Measurements from ENCODE around the gene H2BK1. TPM values are rescaled to one million over a fixed set of nuclear protein-coding genes. Genes with fewer than 3 reads are reported as not detected.
A peak's percentile ranks its signal among the peaks of the same experiment; 100 is the strongest.

The H2BK1 gene
- total RNA-seq, 2 experiments from 2014 or later = not detected

- H3K27me3 Mint-ChIP-seq = peaks cover 26% of the 10 kb centered on the region
- POLR2A ChIA-PET = no interaction called here
- H3K27me3 ChIP-seq (ENCODE audit: control insufficient read depth in 1 of 2, insufficient read depth in 2 of 2, low read length in 2 of 2) = peaks cover 0 to 5% of the 10 kb centered on the region in 2 experiments
Measured at GRCh38 chr7:151178236-151178635, 32.1 kb downstream of the H2BK1 start.

GRCh38 chr7:151177310-151177709 is 33.0 kb downstream of the H2BK1 start:
- Histone ChIP-seq H3K27me3 (ENCODE audit: control insufficient read depth in 1 of 2, insufficient read depth in 2 of 2, low read length in 2 of 2) (peaks cover 0 to 5% of the 10 kb centered on the region in 2 experiments), H3K36me3 (ENCODE audit: insufficient read depth, low read length) (no peaks in the 10 kb centered on the region), H3K4me1 (ENCODE audit: insufficient read depth, low read length) (peaks cover 15% of the 10 kb centered on the region), H3K4me3 (ENCODE audit: low read length) (no peak overlapping the region), H3K9me3 (ENCODE audit: control insufficient read depth in 1 of 2, insufficient read depth in 1 of 2, low read length in 2 of 2) (peaks cover 0 to 16% of the 10 kb centered on the region in 2 experiments), H3K27ac (ENCODE audit: low read depth in 1 of 2, low read length in 2 of 2) (no peak overlapping the region)
- ChIA-PET CTCF (no interaction called here), POLR2A (no interaction called here)
- no peak for TF ChIP-seq CTCF (IDR thresholded peaks at IDR 0.05)
- H3K4me1 Mint-ChIP-seq (ENCODE audit: low read depth) = no peaks in the 10 kb centered on the region
- intact Hi-C loops (cut with DNase I, micrococcal nuclease) = loop anchor here in 1 of 2 experiments (10.0 kb wide), 1 partner anchor 893 kb away; no protein-coding TSS in a partner anchor
- H3K9me3 Mint-ChIP-seq = no peaks in the 10 kb centered on the region
- no peak for ATAC-seq (ENCODE audit: poor library complexity)
- no peak overlapping the region for H3K27ac Mint-ChIP-seq
- H3K27me3 Mint-ChIP-seq = peaks cover 36% of the 10 kb centered on the region
- H3K4me3 Mint-ChIP-seq = no peak overlapping the region
- no peaks in the 10 kb centered on the region for H3K36me3 Mint-ChIP-seq (ENCODE audit: low read depth)
- no peak for DNase-seq

More at GRCh38 chr7:151178236-151178635, 32.1 kb downstream of the H2BK1 start:
- intact Hi-C loops (cut with DNase I, micrococcal nuclease) = loop anchor here in 1 of 2 experiments (10.0 kb wide), 1 partner anchor 893 kb away; no protein-coding TSS in a partner anchor
- H3K4me1 ChIP-seq (ENCODE audit: insufficient read depth, low read length) = peaks cover 6% of the 10 kb centered on the region
- DNase-seq (peak in 1 of 14 experiments; percentile 17), ATAC-seq (ENCODE audit: poor library complexity) (no peak)
- no peak for TF ChIP-seq CTCF (IDR thresholded peaks at IDR 0.05)
- CTCF ChIA-PET = no interaction called here
- Mint-ChIP-seq H3K36me3 (ENCODE audit: low read depth) (no peaks in the 10 kb centered on the region), H3K4me1 (ENCODE audit: low read depth) (no peaks in the 10 kb centered on the region), H3K27ac (no peak overlapping the region), H3K4me3 (no peak overlapping the region), H3K9me3 (no peaks in the 10 kb centered on the region)
- H3K36me3 ChIP-seq (ENCODE audit: insufficient read depth, low read length) = no peaks in the 10 kb centered on the region
- H3K9me3 ChIP-seq (ENCODE audit: control insufficient read depth in 1 of 2, insufficient read depth in 1 of 2, low read length in 2 of 2) = peaks cover 0 to 16% of the 10 kb centered on the region in 2 experiments
- no peak overlapping the region for H3K27ac ChIP-seq (ENCODE audit: low read depth in 1 of 2, low read length in 2 of 2)
- H3K4me3 ChIP-seq (ENCODE audit: low read length) = no peak overlapping the region

DNA sequence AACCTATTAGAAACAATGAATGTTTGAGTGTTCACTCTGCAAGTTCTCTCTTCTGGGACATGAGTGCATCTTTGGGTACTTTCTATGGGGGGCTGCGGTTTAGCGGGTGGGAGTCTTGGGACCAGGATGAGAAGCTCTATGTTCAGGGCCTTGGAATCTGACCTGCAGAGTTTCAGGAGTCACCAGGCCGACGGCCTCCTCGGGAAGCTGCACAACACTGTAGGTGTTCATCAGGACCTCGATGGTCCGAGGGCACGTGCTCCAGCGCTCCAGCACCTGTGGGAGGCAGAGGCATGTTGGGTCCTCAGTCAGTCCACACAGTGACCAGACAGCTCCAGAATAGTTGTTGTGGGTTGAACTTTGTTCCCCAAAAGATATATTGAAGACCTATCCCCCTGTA is 33.9 kb downstream of the H2BK1 start:
- H3K27me3 Mint-ChIP-seq = peaks cover 41% of the 10 kb centered on the region

More for the DNA sequence above, 33.9 kb downstream of the H2BK1 start:
- H3K9me3 Mint-ChIP-seq = no peaks in the 10 kb centered on the region
- Histone ChIP-seq H3K36me3 (ENCODE audit: insufficient read depth, low read length) (no peaks in the 10 kb centered on the region), H3K9me3 (ENCODE audit: control insufficient read depth in 1 of 2, insufficient read depth in 1 of 2, low read length in 2 of 2) (peaks cover 0 to 16% of the 10 kb centered on the region in 2 experiments), H3K4me3 (ENCODE audit: low read length) (no peak overlapping the region), H3K27ac (ENCODE audit: low read depth in 1 of 2, low read length in 2 of 2) (no peak overlapping the region), H3K27me3 (ENCODE audit: control insufficient read depth in 1 of 2, insufficient read depth in 2 of 2, low read length in 2 of 2) (peaks cover 0 to 5% of the 10 kb centered on the region in 2 experiments), H3K4me1 (ENCODE audit: insufficient read depth, low read length) (peaks cover 15% of the 10 kb centered on the region)
- no peak overlapping the region for H3K27ac Mint-ChIP-seq
- POLR2A ChIA-PET = no interaction called here
- H3K4me1 Mint-ChIP-seq (ENCODE audit: low read depth) = no peaks in the 10 kb centered on the region
- H3K4me3 Mint-ChIP-seq = no peak overlapping the region
- H3K36me3 Mint-ChIP-seq (ENCODE audit: low read depth) = no peaks in the 10 kb centered on the region
- DNase-seq (no peak), ATAC-seq (ENCODE audit: poor library complexity) (no peak)
- TF ChIP-seq CTCF (IDR thresholded peaks at IDR 0.05) = no peak
- intact Hi-C loops (cut with DNase I, micrococcal nuclease) = loop anchor here in 1 of 2 experiments (10.0 kb wide), 1 partner anchor 892 kb away; no protein-coding TSS in a partner anchor
- CTCF ChIA-PET = no interaction called here

Data from CD4-positive, alpha-beta T cell (primary cell).